Measurements from ENCODE around the gene MRPL36. TPM values are rescaled to one million over a fixed set of nuclear protein-coding genes. Genes with fewer than 3 reads are reported as not detected.

MRPL36 gene
- polyA plus RNA-seq, 1 donor (not counting 4 experiments of a cell fraction or from before 2014, with no cell fraction given): 121 TPM

- H3K9ac ChIP-seq (ENCODE audit: control insufficient read depth, extremely low read depth, insufficient read depth, low read length): no peak overlapping the region
- H2AFZ ChIP-seq (ENCODE audit: control insufficient read depth, low read length): no peak overlapping the region
- H3K9me3 ChIP-seq (ENCODE audit: control insufficient read depth, low read depth, low read length): peaks cover 1% of the 10 kb centered on the region
- H3K79me2 ChIP-seq (ENCODE audit: control insufficient read depth, insufficient read depth, low read length): no peaks in the 10 kb centered on the region
- H4K20me1 ChIP-seq (ENCODE audit: control insufficient read depth, extremely low read depth, insufficient read depth, low read length): no peaks in the 10 kb centered on the region
- H3K36me3 ChIP-seq (ENCODE audit: control insufficient read depth in 2 of 2, extremely low read depth in 1 of 2, insufficient read depth in 2 of 2, low read length in 2 of 2): no peaks in the 10 kb centered on the region
- dilution Hi-C loops (cut with MboI; ENCODE audit: extremely low pct_ligation_motif_present, low sequenced_read_pairs): no loop called here
- H3K4me1 ChIP-seq (ENCODE audit: control insufficient read depth, extremely low read depth, insufficient read depth, low read length): no peaks in the 10 kb centered on the region
- H3K27ac ChIP-seq (ENCODE audit: control insufficient read depth, insufficient read depth, low read length): no peak overlapping the region
- H3K4me2 ChIP-seq (ENCODE audit: control insufficient read depth, extremely low read depth, insufficient read depth, low read depth, low read length): no peak overlapping the region
- no peaks in the 10 kb centered on the region for H3K27me3 ChIP-seq (ENCODE audit: control insufficient read depth, extremely low read depth, insufficient read depth, low read length)
- no peak for DNase-seq (ENCODE audit: low read depth, low spot score)
- no peaks in the 10 kb centered on the region for H3K9me1 ChIP-seq (ENCODE audit: control insufficient read depth, extremely low read depth, insufficient read depth, low read length)
- TF ChIP-seq EZH2 (IDR thresholded peaks at IDR 0.05; ENCODE audit: low read length): no peak
- TF ChIP-seq, protein P1, sequence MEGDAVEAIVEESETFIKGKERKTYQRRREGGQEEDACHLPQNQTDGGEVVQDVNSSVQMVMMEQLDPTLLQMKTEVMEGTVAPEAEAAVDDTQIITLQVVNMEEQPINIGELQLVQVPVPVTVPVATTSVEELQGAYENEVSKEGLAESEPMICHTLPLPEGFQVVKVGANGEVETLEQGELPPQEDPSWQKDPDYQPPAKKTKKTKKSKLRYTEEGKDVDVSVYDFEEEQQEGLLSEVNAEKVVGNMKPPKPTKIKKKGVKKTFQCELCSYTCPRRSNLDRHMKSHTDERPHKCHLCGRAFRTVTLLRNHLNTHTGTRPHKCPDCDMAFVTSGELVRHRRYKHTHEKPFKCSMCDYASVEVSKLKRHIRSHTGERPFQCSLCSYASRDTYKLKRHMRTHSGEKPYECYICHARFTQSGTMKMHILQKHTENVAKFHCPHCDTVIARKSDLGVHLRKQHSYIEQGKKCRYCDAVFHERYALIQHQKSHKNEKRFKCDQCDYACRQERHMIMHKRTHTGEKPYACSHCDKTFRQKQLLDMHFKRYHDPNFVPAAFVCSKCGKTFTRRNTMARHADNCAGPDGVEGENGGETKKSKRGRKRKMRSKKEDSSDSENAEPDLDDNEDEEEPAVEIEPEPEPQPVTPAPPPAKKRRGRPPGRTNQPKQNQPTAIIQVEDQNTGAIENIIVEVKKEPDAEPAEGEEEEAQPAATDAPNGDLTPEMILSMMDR (optimal IDR thresholded peaks at IDR 0.05 in 1 of 3, IDR thresholded peaks at IDR 0.05 in 1 of 3, conservative IDR thresholded peaks at IDR 0.05 in 1 of 3; ENCODE audit: extremely low read depth in 1 of 3, insufficient read depth in 2 of 3, low read length in 3 of 3): no peak
- no peak for FAIRE-seq
- H3K4me3 ChIP-seq (ENCODE audit: control insufficient read depth in 2 of 3, extremely low read depth in 1 of 3, insufficient read depth in 2 of 3, low read depth in 1 of 3, low read length in 3 of 3): no peak overlapping the region
Measured at GRCh38 chr5:1748845-1749244, 50.8 kb downstream of the MRPL36 start.

Other genes starting within 250 kb of the MRPL36 start
- gene NDUFS6, start 1.6 kb upstream of the MRPL36 start, polyA plus RNA-seq: 35.2 to 127 TPM (median 66.3 TPM) in 3 replicates
- 14.6 to 34.2 TPM (median 18.2 TPM) in 3 replicates for gene IRX4, start 83.1 kb upstream of the MRPL36 start, polyA plus RNA-seq

All from keratinocyte (primary cell).